ENCODE data around the gene HFE.

GRCh38 chr6:26107935-26108334 lies 20.7 kb downstream of the HFE start:
- TF ChIP-seq CTCF (IDR thresholded peaks at IDR 0.05; ENCODE audit: low read depth, low read length, missing input control) (no peak), YY1 (IDR thresholded peaks at IDR 0.05) (no peak), HNF4G (IDR thresholded peaks at IDR 0.05) (no peak), REST (IDR thresholded peaks at IDR 0.05) (no peak), RXRA (IDR thresholded peaks at IDR 0.05) (no peak), ZBTB33 (IDR thresholded peaks at IDR 0.05) (no peak), RAD21 (IDR thresholded peaks at IDR 0.05) (no peak), EGR1 (IDR thresholded peaks at IDR 0.05; ENCODE audit: low read depth in 2 of 2) (no peak), HNF4A (conservative IDR thresholded peaks at IDR 0.05) (no peak), TAF1 (conservative IDR thresholded peaks at IDR 0.05) (no peak), ATF3 (IDR thresholded peaks at IDR 0.05) (no peak), MAX (IDR thresholded peaks at IDR 0.05) (no peak), GABPA (IDR thresholded peaks at IDR 0.05 in 1 of 2, conservative IDR thresholded peaks at IDR 0.05 in 1 of 2) (no peak), JUND (IDR thresholded peaks at IDR 0.05) (no peak)
